Measurements from ENCODE around the gene PGAP2. TPM values are rescaled to one million over a fixed set of nuclear protein-coding genes. Genes with fewer than 3 reads are reported as not detected.

PGAP2 gene
- total RNA-seq, 2 donors from 2014 or later = 26.6 to 33.5 TPM

- H3K4me1 ChIP-seq (replicated peaks) = no peaks in the 10 kb centered on the region
- H3K27me3 ChIP-seq (replicated peaks; ENCODE audit: insufficient read depth) = no peaks in the 10 kb centered on the region
- H3K27ac ChIP-seq = no peak overlapping the region
- H3K9me3 ChIP-seq = no peaks in the 10 kb centered on the region
- WGBS = 100% methylated on average over 1 of the region's 1 CpG
- no peak overlapping the region for H3K4me3 ChIP-seq
- TF ChIP-seq CTCF (IDR thresholded peaks at IDR 0.05) (no peak), POLR2A (IDR thresholded peaks at IDR 0.05) (no peak), POLR2AphosphoS5 (IDR thresholded peaks at IDR 0.05) (no peak)
- intact Hi-C loops (cut with DNase I) = no loop called here
- no peak for DNase-seq (ENCODE audit: low spot score)
- no peaks in the 10 kb centered on the region for H3K36me3 ChIP-seq
These were observed 36.9 kb downstream of the PGAP2 start for GRCh38 chr11:3845246-3845645.

- WGBS = 57% methylated on average over 3 of the region's 3 CpGs
- no peak overlapping the region for H3K4me3 ChIP-seq
- DNase-seq (ENCODE audit: low spot score) = no peak
- H3K27me3 ChIP-seq (replicated peaks; ENCODE audit: insufficient read depth) = no peaks in the 10 kb centered on the region
- intact Hi-C loops (cut with DNase I) = no loop called here
- H3K36me3 ChIP-seq = no peaks in the 10 kb centered on the region
- no peak overlapping the region for H3K27ac ChIP-seq
- H3K4me1 ChIP-seq (replicated peaks) = no peaks in the 10 kb centered on the region
- H3K9me3 ChIP-seq = no peaks in the 10 kb centered on the region
- TF ChIP-seq POLR2AphosphoS5 (IDR thresholded peaks at IDR 0.05) (no peak), POLR2A (IDR thresholded peaks at IDR 0.05) (no peak), CTCF (IDR thresholded peaks at IDR 0.05) (no peak)
These were observed 37.3 kb downstream of the PGAP2 start for GRCh38 chr11:3845670-3846069.

- Histone ChIP-seq H3K4me3 (no peak overlapping the region), H3K4me1 (replicated peaks) (peaks cover 1% of the 10 kb centered on the region), H3K27me3 (replicated peaks; ENCODE audit: insufficient read depth) (no peaks in the 10 kb centered on the region), H3K36me3 (no peaks in the 10 kb centered on the region), H3K9me3 (no peaks in the 10 kb centered on the region), H3K27ac (no peak overlapping the region)
- DNase-seq (ENCODE audit: low spot score) = peak; percentile 31
- WGBS = 65% methylated on average over 10 of the region's 10 CpGs
- TF ChIP-seq CTCF (IDR thresholded peaks at IDR 0.05) = peak; percentile 16 to 74 (median 68)
- TF ChIP-seq POLR2A (IDR thresholded peaks at IDR 0.05) = no peak
- TF ChIP-seq POLR2AphosphoS5 (IDR thresholded peaks at IDR 0.05) = peak; percentile 22
- intact Hi-C loops (cut with DNase I) = no loop called here
These were observed 41.0 kb downstream of the PGAP2 start for GRCh38 chr11:3849297-3849874.

- TF ChIP-seq POLR2AphosphoS5 (IDR thresholded peaks at IDR 0.05) (no peak), CTCF (IDR thresholded peaks at IDR 0.05) (no peak), POLR2A (IDR thresholded peaks at IDR 0.05) (no peak)
- 100% methylated on average over 1 of the region's 1 CpG for WGBS
- no peak overlapping the region for H3K4me3 ChIP-seq
- no peaks in the 10 kb centered on the region for H3K27me3 ChIP-seq (replicated peaks; ENCODE audit: insufficient read depth)
- H3K4me1 ChIP-seq (replicated peaks) = peaks cover 4% of the 10 kb centered on the region
- H3K27ac ChIP-seq = no peak overlapping the region
- no peak for DNase-seq (ENCODE audit: low spot score)
- H3K36me3 ChIP-seq = no peaks in the 10 kb centered on the region
- no peaks in the 10 kb centered on the region for H3K9me3 ChIP-seq
- intact Hi-C loops (cut with DNase I) = no loop called here
These were observed 45.1 kb downstream of the PGAP2 start for GRCh38 chr11:3853545-3853842.

- Histone ChIP-seq H3K27ac (peak overlapping the region; percentile 97 to 98), H3K4me1 (replicated peaks) (peaks cover 4% of the 10 kb centered on the region), H3K4me3 (no peak overlapping the region), H3K36me3 (no peaks in the 10 kb centered on the region), H3K27me3 (replicated peaks; ENCODE audit: insufficient read depth) (no peaks in the 10 kb centered on the region), H3K9me3 (no peaks in the 10 kb centered on the region)
- DNase-seq (ENCODE audit: low spot score) = peak; percentile 41
- WGBS = 73% methylated on average over 11 of the region's 11 CpGs
- intact Hi-C loops (cut with DNase I) = loop anchor here (2.0 kb wide), 1 partner anchor 219 kb away; no protein-coding TSS in a partner anchor
- TF ChIP-seq POLR2AphosphoS5 (IDR thresholded peaks at IDR 0.05) = no peak
- no peak for TF ChIP-seq CTCF (IDR thresholded peaks at IDR 0.05)
- TF ChIP-seq POLR2A (IDR thresholded peaks at IDR 0.05) = no peak
These were observed 45.7 kb downstream of the PGAP2 start for GRCh38 chr11:3853899-3854659.
